H1 (cell line): Measurements from ENCODE around the gene DUOXA1.

Experiments used
- ATF2 ChIP-seq: IDR thresholded peaks from 2 replicates; pipeline ENCODE4 v1.6.1; 2012; ENCODE audit warnings: low read length, inconsistent platforms
- CTCF ChIP-seq, 3 experiments: IDR thresholded peaks; 1 replicate in 2 of 3; 2 replicates in 1 of 3; pipeline versions ENCODE4 v1.5.1 to v1.6.1; 2011; ENCODE audit warnings: low read length in 3 of 3, mild to moderate bottlenecking in 3 of 3, inconsistent platforms in 2 of 3, low read depth in 1 of 3, moderate library complexity in 1 of 3; ENCODE audit not compliant: insufficient read depth in 1 of 3; ENCODE audit errors: control extremely low read depth in 1 of 3
- TAF1 ChIP-seq: IDR thresholded peaks from 2 replicates; pipeline ENCODE4 v1.6.1; 2011; ENCODE audit warnings: mild to moderate bottlenecking, low read depth, low read length

GRCh38 chr15:45171912-45172311 lies 42.2 kb upstream of the DUOXA1 start:
- TF ChIP-seq TAF1 (no peak), CTCF (IDR thresholded peaks at IDR 0.05; ENCODE audit: control extremely low read depth in 1 of 3, insufficient read depth in 1 of 3, low read depth in 1 of 3, low read length in 3 of 3) (no peak), ATF2 (no peak)
